Mucosa of stomach (tissue), 1 donor: ENCODE measurements around the gene EEF1G.
"Not testable (repeated sequence)": the region's sequence is repeated elsewhere in the genome, so short reads cannot be mapped to it uniquely, and the experiment has no call there.

Experiments
- H3K27me3 ChIP-seq: one replicate; pipeline ENCODE4 v1.7.0; 2013; ENCODE audit warnings: mild to moderate bottlenecking, low read length; ENCODE audit not compliant: control insufficient read depth, insufficient read depth
- H3K36me3 ChIP-seq: one replicate; pipeline ENCODE4 v1.7.0; 2013; ENCODE audit warnings: low read length; ENCODE audit not compliant: control insufficient read depth, insufficient read depth
- H3K4me1 ChIP-seq: one replicate; pipeline ENCODE4 v1.7.0; 2013; ENCODE audit warnings: mild to moderate bottlenecking, low read length; ENCODE audit not compliant: control insufficient read depth, insufficient read depth
- H3K4me3 ChIP-seq: one replicate; pipeline ENCODE4 v1.7.0; 2013; ENCODE audit warnings: low read length
- H3K9ac ChIP-seq: one replicate; pipeline ENCODE4 v1.7.0; 2013; ENCODE audit warnings: mild to moderate bottlenecking, low read length, moderate library complexity
- H3K9me3 ChIP-seq: one replicate; pipeline ENCODE4 v1.7.0; 2013; ENCODE audit warnings: mild to moderate bottlenecking, low read length, moderate library complexity; ENCODE audit not compliant: control insufficient read depth
- donor health status: Pancreatic carcinoma.

EEF1G gene

GRCh38 chr11:62569611-62570010 is 4.1 kb downstream of the EEF1G start:
- H3K9me3 ChIP-seq, result no peaks in the 10 kb centered on the region
- H3K27me3 ChIP-seq, result no peaks in the 10 kb centered on the region
- H3K4me1 ChIP-seq, result peaks cover 14% of the 10 kb centered on the region
- peaks cover 5% of the 10 kb centered on the region for H3K36me3 ChIP-seq
- no peak overlapping the region for H3K4me3 ChIP-seq
- H3K9ac ChIP-seq, result no peak overlapping the region

GRCh38 chr11:62567018-62567633 is 6.6 kb downstream of the EEF1G start:
- Histone ChIP-seq H3K27me3 (no peaks in the 10 kb centered on the region), H3K9ac (no peak overlapping the region), H3K36me3 (peaks cover 5% of the 10 kb centered on the region), H3K4me3 (no peak overlapping the region), H3K9me3 (no peaks in the 10 kb centered on the region), H3K4me1 (peaks cover 6% of the 10 kb centered on the region)

GRCh38 chr11:62566247-62566646 is 7.4 kb downstream of the EEF1G start:
- Histone ChIP-seq H3K36me3 (peaks cover 5% of the 10 kb centered on the region), H3K9ac (no peak overlapping the region), H3K9me3 (no peaks in the 10 kb centered on the region), H3K4me3 (no peak overlapping the region), H3K27me3 (no peaks in the 10 kb centered on the region), H3K4me1 (peaks cover 5% of the 10 kb centered on the region)

- no peak overlapping the region for H3K4me3 ChIP-seq
- peaks cover 15% of the 10 kb centered on the region for H3K4me1 ChIP-seq
- peaks cover 5% of the 10 kb centered on the region for H3K36me3 ChIP-seq
- no peaks in the 10 kb centered on the region for H3K27me3 ChIP-seq
- H3K9me3 ChIP-seq, result no peaks in the 10 kb centered on the region
- H3K9ac ChIP-seq, result no peak overlapping the region
Measured at GRCh38 chr11:62565100-62565802, 8.4 kb downstream of the EEF1G start.

- not testable (repeated sequence) for H3K9me3 ChIP-seq, H3K4me3 ChIP-seq, H3K27me3 ChIP-seq, H3K9ac ChIP-seq, H3K36me3 ChIP-seq
- H3K4me1 ChIP-seq, result peaks cover 26% of the 10 kb centered on the region
Measured at GRCh38 chr11:62561677-62562230, 11.9 kb downstream of the EEF1G start.

GRCh38 chr11:62560566-62561103 is 13.1 kb downstream of the EEF1G start:
- no peaks in the 10 kb centered on the region for H3K36me3 ChIP-seq
- peak overlapping the region; percentile 41 for H3K9ac ChIP-seq

GRCh38 chr11:62559626-62560025 is 14.1 kb downstream of the EEF1G start:
- H3K9ac ChIP-seq, result peak overlapping the region; percentile 10

More at GRCh38 chr11:62560566-62561103, 13.1 kb downstream of the EEF1G start:
- Histone ChIP-seq H3K4me3 (no peak overlapping the region), H3K9me3 (no peaks in the 10 kb centered on the region), H3K4me1 (peaks cover 35% of the 10 kb centered on the region), H3K27me3 (no peaks in the 10 kb centered on the region)

GRCh38 chr11:62559204-62559603 is 14.5 kb downstream of the EEF1G start:
- Histone ChIP-seq H3K4me3 (no peak overlapping the region), H3K9ac (no peak overlapping the region), H3K9me3 (no peaks in the 10 kb centered on the region), H3K27me3 (no peaks in the 10 kb centered on the region), H3K4me1 (peaks cover 46% of the 10 kb centered on the region), H3K36me3 (no peaks in the 10 kb centered on the region)

More at GRCh38 chr11:62559626-62560025, 14.1 kb downstream of the EEF1G start:
- not testable (repeated sequence) for H3K36me3 ChIP-seq, H3K9me3 ChIP-seq, H3K27me3 ChIP-seq, H3K4me3 ChIP-seq
- peaks cover 42% of the 10 kb centered on the region for H3K4me1 ChIP-seq

- Histone ChIP-seq H3K4me1 (peaks cover 51% of the 10 kb centered on the region), H3K36me3 (no peaks in the 10 kb centered on the region), H3K4me3 (no peak overlapping the region), H3K27me3 (no peaks in the 10 kb centered on the region), H3K9me3 (no peaks in the 10 kb centered on the region), H3K9ac (no peak overlapping the region)
Measured at GRCh38 chr11:62558669-62559068, 15.0 kb downstream of the EEF1G start.

GRCh38 chr11:62556875-62557631 is 16.6 kb downstream of the EEF1G start:
- Histone ChIP-seq H3K36me3 (no peaks in the 10 kb centered on the region), H3K4me3 (peak overlapping the region; percentile 22), H3K27me3 (no peaks in the 10 kb centered on the region), H3K9me3 (no peaks in the 10 kb centered on the region), H3K4me1 (peaks cover 66% of the 10 kb centered on the region), H3K9ac (peak overlapping the region; percentile 59)

GRCh38 chr11:62556108-62556874 is 17.4 kb downstream of the EEF1G start:
- H3K9me3 ChIP-seq, result no peaks in the 10 kb centered on the region
- H3K27me3 ChIP-seq, result no peaks in the 10 kb centered on the region
- peak overlapping the region; percentile 22 for H3K4me3 ChIP-seq
- peaks cover 74% of the 10 kb centered on the region for H3K4me1 ChIP-seq
- H3K36me3 ChIP-seq, result no peaks in the 10 kb centered on the region
- peak overlapping the region; percentile 59 for H3K9ac ChIP-seq
